Stimulated activated CD4-positive, alpha-beta T cell treated with anti-CD3 and anti-CD28 coated beads, Interleukin-1b, Interleukin-23, amount 100 ng/mL, for 4 hours (primary cell): ENCODE measurements around the gene PRRC2C.
"Not testable (repeated sequence)": the region's sequence is repeated elsewhere in the genome, so short reads cannot be mapped to it uniquely, and the experiment has no call there.

Experiments
- DNase-seq, 2 donors: peaks; one replicate each; pipeline ENCODE4 v3.0.0-alpha.2; 2020; ENCODE audit warnings: low read depth in 2 of 2

The PRRC2C gene

GRCh38 chr1:171583591-171584201 lies 98.4 kb downstream of the PRRC2C start:
- DNase-seq = no peak

- DNase-seq = no peak
These were observed 100.4 kb downstream of the PRRC2C start for GRCh38 chr1:171585715-171586114.

GRCh38 chr1:171588230-171588629 lies 102.9 kb downstream of the PRRC2C start:
- no peak for DNase-seq

GRCh38 chr1:171590022-171590421 lies 104.7 kb downstream of the PRRC2C start:
- DNase-seq = no peak

- no peak for DNase-seq
These were observed 110.0 kb downstream of the PRRC2C start for GRCh38 chr1:171595324-171595723.

- no peak for DNase-seq
These were observed 110.8 kb downstream of the PRRC2C start for GRCh38 chr1:171596119-171596518.

GRCh38 chr1:171596705-171597104 lies 111.4 kb downstream of the PRRC2C start:
- no peak for DNase-seq

GRCh38 chr1:171597203-171597602 lies 111.9 kb downstream of the PRRC2C start:
- DNase-seq = no peak

GRCh38 chr1:171600310-171600709 lies 115.0 kb downstream of the PRRC2C start:
- DNase-seq = not testable (repeated sequence)

- DNase-seq = no peak
These were observed 115.5 kb downstream of the PRRC2C start for GRCh38 chr1:171600862-171601261.

- not testable (repeated sequence) for DNase-seq
These were observed 117.7 kb downstream of the PRRC2C start for GRCh38 chr1:171603042-171603441.

GRCh38 chr1:171606402-171606941 lies 121.1 kb downstream of the PRRC2C start:
- DNase-seq = no peak

- DNase-seq = no peak
These were observed 125.1 kb downstream of the PRRC2C start for GRCh38 chr1:171610385-171610784.

GRCh38 chr1:171611306-171611705 lies 126.0 kb downstream of the PRRC2C start:
- DNase-seq = no peak

GRCh38 chr1:171613282-171613681 lies 128.0 kb downstream of the PRRC2C start:
- no peak for DNase-seq

- DNase-seq = not testable (repeated sequence)
These were observed 130.0 kb downstream of the PRRC2C start for GRCh38 chr1:171615122-171615906.

- no peak for DNase-seq
These were observed 131.3 kb downstream of the PRRC2C start for GRCh38 chr1:171616586-171616985.

GRCh38 chr1:171622152-171622462 lies 136.8 kb downstream of the PRRC2C start, which contains the start of gene MYOCOS:
TSS of gene MYOCOS (plus strand) at chr1:171622243. CDS start at chr1:171623884, 1,641 bp downstream.
- DNase-seq = no peak

- DNase-seq = no peak
These were observed 138.5 kb downstream of the PRRC2C start for GRCh38 chr1:171623651-171624331.

- DNase-seq = no peak
These were observed 139.9 kb downstream of the PRRC2C start for GRCh38 chr1:171625225-171625624.

- no peak for DNase-seq
These were observed 141.7 kb downstream of the PRRC2C start for GRCh38 chr1:171627020-171627419.

GRCh38 chr1:171628225-171628624 lies 142.9 kb downstream of the PRRC2C start:
- DNase-seq = no peak

GRCh38 chr1:171635661-171636060 lies 150.3 kb downstream of the PRRC2C start:
- DNase-seq = no peak
